ENCODE measurements around the gene TMEM273.

The TMEM273 gene

DNA sequence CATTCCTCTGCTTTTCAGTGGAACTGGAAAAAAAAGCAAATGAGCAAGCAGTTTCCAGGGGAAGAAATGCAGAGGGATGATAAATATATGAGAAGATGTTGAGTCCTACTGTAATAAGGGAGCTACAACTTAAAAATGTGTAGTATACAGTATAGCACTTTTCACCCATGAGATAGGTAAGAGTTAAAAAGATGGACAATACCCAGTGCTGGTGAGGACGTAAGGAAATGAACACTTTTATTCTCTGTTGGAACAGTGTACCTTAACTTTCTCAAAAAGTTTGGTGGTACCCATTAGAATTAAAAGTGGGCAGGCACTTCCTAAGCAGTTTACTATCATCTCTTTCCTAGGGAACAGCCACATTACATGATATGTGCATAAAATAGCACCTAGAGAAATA is 51.7 kb downstream of the TMEM273 start:
- no peak for DNase-seq

DNA sequence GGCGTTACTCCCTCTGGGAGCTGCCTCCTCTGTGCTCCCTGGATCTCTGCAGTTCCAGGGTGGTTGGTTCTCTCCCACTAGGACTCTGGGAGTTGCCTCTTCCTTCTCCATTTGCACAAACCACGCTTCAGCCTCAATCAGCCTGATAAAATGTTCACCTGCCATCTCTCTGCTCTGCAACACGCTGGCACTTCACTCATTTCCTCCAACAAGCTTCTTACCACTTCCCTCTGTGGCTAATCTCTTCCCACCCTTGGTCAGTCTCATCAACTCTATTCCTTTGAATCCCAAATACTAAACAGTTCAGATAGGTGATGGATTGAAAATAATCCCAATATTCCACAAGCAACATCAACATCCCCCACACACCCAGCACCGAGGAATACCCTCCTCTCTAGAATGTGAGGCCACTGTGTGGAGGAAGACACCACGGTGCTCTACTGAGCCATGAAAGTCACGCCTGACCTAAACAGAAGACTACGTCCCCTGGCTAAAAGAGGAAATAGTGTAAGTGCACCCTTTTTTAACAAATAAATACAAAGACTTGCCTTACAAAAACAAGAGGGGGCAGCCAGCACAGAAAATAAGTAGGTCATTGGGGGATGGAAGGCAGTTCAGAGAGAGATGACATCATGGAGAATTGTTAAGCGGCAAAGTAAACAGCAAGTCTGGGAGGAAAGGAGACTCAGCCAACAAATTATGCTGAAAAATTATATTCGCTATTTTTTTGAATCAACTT is 52.4 kb downstream of the TMEM273 start:
- no peak for DNase-seq

DNA sequence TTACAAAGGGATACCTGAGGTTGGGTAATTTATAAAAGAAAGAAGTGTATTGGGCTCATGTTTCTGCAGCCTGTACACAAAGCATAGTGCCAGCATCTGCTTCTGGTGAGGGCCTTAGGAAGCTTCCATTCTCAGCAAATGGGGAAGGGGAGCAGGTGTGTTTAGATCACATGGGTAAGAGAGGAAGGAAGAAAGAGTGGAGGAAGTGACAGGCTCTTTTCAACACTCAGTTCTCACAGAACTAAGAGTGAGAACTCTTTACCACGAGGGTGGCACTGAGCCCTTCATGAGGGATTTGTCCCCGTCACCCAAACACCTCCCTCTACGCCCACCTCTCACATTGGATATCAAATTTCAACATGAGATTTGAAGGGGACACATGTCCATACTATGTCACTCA is 53.9 kb downstream of the TMEM273 start:
- no peak for DNase-seq

DNA sequence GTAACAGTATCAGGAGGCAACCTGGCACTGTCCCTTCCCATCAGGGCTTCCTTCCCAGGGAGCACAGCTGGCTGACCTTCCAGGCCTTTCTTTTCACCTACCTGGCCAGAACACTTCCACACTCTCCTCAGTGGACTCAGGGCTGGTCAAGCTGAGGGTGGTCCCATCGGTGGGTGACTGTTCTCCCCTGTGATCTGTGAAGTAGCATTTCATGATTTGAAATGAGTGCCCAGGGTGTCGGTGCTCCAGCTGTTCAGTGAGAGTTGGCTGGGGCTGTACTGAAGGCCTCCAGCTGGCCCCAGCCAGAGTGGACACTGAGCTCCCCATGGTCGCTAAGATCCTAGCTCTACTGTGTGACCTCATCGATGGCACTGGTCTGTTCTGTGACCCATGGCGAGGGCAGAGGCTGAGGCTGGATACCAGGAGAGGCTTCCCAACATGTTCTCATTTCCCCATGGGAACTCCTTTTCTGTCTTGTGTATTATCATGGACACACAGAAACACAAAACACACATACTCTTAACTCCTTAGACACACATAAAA is 54.4 kb downstream of the TMEM273 start, which contains the start of gene FAM170B:
FAM170B (minus strand) TSS at position 316 of the 543 bp plus-strand sequence; CDS start at position 213, 103 bp downstream.
- DNase-seq = no peak

DNA sequence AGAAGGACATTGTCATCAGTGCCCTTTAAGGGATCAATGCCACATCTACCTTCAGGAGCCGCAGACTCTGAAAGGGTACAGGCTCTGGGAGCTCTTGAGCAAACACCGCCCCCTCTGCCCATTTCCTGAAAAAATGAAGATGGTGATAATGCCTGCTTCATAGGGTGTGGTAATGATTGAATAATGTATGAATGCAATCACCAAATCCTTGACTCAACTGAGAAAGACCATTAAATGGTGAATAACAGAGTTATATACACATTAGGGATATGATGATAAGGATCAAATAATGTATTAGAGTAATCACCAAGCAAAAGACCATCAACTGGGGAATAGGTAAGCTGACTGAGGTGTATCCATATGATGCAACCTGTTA is 55.8 kb downstream of the TMEM273 start:
- DNase-seq = no peak

DNA sequence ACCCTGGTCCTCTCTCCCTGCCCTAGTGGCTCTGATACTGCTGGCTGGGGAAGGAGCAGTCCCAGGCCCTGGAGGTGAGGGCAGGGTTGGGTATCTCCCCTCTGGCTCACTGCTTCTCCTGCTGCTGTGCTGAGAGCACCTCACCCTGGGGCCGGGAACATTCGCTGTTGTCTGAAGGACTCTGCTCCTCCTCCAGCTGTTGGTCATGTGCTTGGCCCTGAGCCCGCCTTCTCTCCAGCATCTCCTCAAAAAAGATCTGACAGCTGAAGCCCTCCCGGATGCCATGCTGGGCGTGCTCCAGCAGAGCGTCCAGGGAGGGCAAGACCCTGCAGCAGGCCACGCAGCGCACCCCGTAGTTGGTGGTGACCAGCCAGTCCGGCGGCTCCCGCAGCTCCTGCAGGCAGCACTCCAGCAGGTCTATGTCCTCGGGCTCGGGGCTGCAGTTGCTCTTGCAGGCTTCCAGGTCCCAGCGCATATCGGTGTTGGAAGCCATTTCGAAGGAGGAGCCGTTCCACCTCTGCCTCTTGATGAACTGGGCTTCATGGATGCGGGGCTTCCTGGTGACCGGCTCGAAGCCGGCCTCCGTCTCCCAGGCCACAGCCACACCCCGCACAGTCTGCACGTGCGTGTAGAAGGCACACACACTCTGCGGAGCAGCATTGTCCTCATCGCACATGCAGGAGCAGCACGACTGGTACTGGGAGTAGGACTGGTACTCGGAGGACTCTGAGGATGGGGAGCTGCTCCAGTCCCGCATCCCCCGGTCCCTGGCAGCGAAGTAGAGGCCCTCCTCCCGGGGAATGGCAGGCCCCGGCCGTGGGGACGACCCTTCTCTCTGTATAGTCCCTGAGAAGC is 56.5 kb downstream of the TMEM273 start:
- DNase-seq = no peak

DNA sequence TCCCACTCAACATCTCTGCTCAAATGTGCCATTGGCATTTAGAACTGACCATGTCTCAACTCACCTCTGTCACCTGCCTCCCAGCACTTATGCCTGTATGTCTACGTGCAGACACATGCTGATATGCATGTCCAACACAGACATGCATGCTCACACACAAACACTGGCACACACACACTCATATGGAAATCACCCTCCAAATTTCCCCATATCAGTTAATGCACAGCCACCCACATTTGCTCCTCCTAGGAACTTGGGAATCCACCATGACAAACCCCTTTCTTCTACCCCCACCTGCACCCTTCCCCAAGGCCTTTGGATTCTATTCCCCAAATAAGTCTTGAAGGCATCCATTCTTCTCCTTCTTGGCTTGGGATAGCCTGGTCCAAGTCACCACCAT is 58.8 kb downstream of the TMEM273 start:
- DNase-seq = no peak

DNA sequence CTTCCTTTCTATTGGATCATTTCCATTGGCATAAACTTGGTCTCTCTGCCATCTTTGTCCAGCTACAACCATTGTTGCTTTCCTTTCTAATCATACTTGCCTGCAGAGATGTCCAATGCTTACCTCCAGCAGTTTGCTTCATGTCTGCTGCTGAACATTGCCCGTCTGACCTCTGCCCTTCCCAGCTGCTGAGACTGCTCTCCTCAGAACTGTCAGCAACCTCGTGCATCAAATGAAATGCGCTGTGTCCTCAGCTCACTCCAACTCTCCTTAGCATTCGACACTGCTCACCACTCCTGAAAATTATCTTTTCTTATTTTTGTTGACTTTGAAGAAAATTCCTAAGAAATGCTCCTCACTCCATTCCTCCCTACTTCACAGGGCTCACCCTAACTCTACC is 59.3 kb downstream of the TMEM273 start:
- DNase-seq = no peak

DNA sequence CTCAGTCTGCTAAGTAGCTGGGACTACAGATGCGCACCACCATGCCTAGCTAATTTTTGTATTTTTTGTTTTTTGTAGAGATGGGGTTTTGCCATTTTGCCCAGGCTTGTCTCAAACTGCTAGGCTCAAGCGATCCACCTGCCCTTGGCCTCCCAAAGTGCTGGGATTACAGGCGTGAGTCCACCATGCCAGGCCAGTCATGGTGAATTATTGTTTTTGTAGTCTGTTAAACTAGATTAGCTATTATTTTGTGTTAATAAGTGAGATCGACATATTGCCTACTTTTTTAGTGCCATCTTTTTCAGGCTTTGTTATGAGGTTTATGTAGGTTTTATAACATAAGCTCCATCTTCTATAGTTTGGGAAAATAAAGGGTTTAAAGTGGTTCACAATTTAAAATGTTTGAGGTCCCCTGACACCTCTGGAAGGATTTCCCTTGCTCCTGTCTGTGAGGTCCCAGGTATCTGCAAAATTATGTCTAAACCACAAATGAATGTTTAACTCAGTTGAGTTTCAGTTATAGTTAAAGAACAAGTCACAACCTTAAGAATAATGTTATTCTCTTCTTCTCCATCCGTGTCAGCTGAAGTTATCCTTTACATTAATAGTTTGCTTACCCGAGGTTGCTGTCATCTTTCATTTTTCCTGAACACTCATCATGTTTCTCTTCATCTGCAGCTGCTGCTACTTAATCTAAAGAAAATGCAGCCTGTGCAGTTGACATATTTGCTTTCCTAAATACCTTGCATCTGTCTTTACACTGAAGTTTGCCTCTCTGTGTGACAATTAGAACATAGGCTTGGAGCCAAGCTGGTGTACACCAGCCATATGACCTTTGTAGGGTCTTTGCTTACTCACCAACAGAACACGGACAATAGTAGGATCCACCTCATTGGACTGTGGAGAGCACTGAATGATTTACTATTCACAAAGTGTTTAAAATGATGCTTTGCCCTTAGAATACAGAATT is 63.9 kb downstream of the TMEM273 start:
- no peak for DNase-seq

DNA sequence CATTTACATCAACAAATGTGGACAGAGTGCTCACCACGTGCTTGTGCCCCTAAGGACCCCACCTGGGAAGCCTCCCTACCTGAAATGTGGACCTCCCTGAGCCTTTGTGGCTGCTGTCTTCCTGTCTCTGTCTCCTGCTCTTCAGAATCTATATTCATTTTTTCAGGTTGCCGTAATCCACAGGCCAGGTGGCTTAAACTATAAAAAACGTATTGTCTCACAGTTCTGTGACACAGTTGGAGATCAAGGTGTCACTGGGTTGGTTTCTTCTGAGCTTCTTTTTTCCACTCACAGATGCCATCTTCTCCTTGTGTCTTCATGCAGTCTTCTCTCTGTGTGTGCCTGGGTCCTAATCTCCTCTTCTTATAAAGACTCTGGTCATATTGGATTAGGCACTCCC is 67.3 kb downstream of the TMEM273 start:
- DNase-seq = no peak

DNA sequence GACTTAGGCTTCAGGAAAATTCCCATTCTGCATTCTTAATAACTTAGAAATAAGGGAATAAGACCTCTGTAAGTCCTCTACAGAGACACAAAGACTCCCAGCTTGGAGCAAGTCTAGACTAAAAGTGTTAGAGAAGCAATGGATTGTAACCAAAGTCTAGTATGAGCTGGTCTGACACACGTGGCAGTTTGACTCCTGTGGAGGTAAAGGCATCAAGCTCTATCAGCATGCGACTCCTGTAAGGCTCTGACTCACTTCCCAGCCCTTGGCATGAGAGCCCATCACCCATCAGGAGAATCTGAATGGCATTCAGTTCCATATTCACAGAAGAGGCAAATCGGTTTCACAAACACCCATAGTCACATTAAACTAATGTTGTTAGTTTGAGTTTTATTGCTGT is 68.4 kb downstream of the TMEM273 start:
- no peak for DNase-seq

DNA sequence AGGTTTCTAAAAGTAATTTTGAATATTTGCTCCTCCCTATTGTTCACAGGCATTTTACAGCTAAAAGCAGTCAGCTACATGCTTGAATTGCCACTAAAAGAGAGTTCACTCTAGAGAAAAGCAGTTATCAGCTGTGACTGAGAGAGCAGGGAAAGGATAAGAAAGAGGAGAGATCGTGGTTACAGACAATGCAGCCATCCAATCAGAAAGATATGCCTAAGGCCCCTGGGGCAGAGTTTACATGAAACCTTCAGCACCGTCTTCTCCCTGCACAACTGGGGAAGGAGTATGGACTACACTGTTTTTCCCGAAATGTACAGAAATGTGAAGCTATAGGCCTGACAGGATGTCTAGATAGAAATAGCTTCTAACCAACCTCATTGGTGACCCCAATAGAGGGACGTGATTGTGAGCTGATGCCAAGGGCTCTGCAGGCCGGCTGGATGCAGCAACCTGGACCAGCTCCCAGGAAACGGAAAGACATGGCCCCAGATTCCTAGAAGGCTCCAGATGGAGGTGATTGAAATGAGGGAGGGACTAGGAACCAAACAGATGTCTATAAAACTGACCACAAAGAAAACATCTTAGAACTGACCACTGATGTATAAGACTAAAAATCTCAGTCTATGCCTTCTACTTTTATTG is 69.6 kb downstream of the TMEM273 start:
- DNase-seq = no peak

DNA sequence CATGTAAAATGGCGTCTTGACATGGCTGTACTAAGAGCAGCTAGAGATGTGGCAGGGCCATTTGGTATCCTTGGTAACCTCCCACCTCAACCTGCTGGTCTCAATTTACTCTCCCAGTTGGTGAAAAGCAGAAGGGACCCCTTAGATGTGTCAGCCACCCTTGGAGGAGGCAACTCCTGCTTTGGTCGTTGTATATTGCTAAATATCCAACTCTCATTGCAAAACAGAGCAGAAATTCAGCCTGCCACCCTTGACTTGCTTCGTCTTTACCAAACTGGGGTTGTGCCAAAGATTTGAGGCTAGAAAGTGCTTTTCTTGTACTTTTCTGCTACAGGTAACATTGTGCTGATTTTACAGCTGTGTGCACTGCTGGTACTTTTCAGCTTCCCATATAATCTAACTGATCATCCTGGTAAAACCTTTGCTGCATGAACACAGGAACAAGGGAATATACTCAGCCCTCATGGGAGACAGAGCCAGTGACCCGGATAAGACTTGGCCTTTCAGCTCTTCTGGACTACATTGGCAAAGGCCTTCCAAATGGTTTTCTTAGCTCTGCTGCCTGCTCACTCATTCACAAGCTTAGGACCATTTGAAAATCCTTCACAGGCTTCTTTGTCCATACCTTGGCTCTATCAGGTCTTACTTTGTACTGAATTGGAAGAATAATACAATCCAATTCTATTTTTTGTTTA is 70.7 kb downstream of the TMEM273 start:
- no peak for DNase-seq

DNA sequence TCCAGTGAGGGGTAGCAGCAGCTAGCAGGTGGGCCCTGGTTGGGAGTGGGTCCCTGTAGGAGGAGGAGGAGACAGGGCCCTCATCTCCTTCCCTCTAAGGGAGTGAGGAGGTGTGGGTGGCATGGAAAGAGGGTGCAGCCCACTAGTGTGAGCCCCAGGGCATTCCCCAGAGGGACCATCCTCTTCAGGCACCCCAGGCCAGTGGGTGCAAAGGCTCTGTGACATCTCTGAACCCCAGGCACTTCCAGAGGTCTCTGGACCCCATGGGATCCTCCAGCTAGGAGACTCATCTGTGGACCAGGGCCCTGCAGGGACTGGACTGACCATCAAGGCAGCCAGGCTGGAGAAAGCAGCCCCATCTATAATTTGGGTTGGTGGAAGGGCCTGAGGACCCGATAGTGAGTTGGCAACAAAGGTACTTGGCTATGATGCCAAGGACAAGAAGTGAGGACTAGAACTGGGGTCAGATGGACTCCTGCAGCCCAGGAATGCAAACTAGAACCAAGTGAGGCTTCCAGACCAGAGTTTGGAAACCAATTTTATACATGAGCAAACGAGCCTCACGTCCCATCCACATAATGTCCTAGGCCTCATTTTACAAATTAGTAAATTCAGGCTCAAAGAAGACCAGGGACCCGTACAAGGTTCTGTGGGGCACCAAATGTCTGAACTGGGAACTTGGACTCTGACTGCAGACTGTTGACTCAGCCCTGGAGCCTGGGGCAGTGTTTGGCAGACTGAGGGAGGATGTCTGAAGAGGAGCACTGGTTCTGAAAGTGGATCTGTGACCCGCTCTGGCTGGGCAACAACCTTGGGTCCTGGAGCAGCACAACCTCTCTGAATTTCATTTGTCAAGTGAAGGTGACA is 71.4 kb downstream of the TMEM273 start:
- no peak for DNase-seq

DNA sequence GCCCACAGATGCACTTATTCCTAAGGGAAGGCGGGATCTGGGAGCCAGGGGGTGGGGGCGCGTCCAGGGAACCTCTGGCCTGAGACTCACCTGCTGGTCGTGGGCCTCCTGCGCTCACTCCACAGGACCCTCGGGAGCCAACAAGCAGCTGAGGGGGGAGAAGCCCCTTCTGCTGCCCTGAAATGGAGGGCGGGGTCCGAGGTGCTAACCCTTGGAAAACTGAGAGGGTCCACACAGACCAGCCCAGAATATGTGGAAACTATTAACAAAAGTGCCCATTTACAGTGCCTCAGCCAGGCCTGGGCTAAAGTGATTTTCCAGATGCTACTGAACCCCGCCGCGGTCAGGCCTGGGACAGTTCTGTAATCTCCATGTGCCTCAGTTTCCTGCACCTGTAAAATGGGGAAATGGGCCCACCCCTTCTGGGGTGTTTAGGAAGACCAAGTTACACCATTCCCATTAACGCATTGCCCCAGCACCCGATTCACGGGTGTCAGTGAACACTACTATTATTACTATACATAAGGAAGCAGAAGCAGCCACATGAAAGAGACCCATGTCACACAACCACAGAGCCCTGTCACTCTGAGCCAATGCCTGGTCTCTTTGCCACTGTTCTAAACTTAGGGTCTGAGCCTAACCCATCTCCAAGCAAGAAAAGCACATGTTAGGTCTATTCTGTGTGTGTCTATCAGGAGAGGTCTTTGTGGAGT is 72.2 kb downstream of the TMEM273 start:
- no peak for DNase-seq

DNA sequence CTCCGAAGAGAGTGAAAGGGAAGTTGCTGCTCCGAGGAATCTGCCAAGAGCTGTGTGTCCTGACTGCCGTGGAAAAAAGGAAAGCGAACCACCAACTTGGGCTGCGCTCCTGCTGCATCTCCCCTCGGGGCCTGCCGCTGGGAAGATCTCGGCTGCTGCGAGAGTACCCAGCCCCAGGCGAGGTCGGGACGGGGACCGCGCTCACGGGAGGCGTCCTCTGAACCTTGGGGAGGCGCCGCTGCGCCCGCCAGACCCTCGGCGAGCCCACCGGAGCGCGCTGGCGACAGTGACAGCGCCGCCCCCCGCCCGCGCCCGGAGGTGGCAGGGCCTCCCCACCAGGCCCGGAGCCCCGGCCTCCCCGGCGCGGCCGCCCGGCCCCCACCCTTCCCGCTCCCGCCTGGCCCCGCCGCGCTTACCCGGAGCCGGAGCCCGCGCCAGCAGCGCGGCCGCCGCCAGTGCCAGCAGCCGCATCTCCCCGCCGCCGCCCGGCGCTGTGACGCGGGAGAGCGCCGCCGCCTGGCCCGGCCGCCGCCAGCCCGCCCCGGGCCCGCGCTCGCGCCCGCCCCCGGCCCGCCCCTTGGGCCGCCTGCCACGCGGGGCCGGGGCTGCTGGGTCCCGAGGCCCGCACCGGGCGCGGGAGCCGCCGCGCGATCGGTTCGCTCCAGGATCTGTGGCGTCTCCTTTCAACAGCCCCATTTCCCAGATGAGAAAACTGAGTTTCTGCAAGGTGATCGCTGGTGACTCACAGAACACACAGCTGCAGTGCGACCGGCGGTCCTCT is 73.0 kb downstream of the TMEM273 start, which contains the start of gene VSTM4:
VSTM4 (minus strand) TSS at position 508 of the 781 bp plus-strand sequence; CDS start at position 471, 37 bp downstream.
- no peak for DNase-seq

DNA sequence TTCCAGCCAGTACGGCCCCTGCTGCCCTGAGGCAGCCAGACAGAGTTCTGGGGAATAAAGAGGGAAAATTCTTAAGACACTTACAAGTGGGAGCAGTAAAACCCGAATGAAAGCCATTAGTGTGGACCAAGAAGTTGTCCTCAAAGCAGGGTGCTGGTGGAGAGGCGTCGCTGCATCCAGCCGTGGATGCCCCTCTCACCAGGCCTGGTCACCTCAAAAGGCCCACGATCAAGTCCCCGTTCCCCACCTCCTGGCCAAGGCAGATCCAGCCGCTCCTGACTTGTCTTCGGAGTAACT is 73.5 kb downstream of the TMEM273 start:
- DNase-seq = no peak

DNA sequence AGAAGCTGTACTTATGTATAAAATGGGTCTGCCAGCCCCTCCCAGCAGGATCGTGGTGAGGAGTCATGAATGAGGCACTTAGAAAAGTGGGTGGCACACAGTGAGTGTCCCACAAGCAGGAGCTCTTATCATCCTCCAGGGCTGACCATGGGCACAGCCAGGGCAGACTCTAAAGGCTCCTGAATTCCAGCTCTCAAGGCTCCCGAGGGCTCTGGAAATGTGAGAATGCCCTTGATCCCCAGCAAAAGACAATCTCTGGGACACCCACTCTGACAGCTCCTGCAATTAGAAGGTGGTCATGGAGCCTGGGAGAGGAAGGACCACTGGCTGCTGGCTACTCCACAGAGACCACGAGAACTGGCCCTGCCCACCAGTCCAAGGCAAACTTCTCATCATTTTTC is 74.5 kb downstream of the TMEM273 start:
- no peak for DNase-seq

DNA sequence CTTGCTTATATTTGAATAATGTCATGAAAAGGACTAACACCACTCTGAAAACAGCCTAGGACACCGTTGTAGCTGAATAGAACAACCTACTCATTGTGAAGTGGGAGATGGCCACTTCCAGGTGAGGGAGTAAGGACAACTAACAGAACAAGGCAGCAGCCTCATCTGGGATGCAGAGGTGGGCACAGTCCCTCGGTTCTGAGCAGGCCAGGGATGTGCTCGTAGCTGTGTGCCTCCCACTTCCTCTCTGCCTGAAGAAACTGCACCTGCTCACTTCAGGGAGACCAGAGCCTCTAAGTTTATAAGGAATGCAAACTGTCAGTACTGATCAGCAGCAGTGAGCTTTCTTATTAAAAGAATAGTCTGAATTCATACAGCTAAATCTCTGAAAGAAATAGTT is 75.3 kb downstream of the TMEM273 start:
- no peak for DNase-seq

Measured in stimulated activated CD4-positive, alpha-beta T cell treated with anti-CD3 and anti-CD28 coated beads, Interleukin-4, amount 100 ng/mL, for 1 hour (primary cell).